AG09319 (cell line): ENCODE measurements around the gene TNFRSF18.
A peak's percentile ranks its signal among the peaks of the same experiment; 100 is the strongest.

Experiments used
- DNase-seq: peaks from one replicate; pipeline ENCODE4 v3.0.0-alpha.2; 2010; ENCODE audit warnings: low read depth; ENCODE audit errors: extremely low read depth
- CTCF ChIP-seq: IDR thresholded peaks from 2 replicates; pipeline ENCODE4 v1.5.1; 2011; ENCODE audit warnings: low read depth, mild to moderate bottlenecking, inconsistent platforms, low read length, moderate library complexity

TNFRSF18 gene

DNA sequence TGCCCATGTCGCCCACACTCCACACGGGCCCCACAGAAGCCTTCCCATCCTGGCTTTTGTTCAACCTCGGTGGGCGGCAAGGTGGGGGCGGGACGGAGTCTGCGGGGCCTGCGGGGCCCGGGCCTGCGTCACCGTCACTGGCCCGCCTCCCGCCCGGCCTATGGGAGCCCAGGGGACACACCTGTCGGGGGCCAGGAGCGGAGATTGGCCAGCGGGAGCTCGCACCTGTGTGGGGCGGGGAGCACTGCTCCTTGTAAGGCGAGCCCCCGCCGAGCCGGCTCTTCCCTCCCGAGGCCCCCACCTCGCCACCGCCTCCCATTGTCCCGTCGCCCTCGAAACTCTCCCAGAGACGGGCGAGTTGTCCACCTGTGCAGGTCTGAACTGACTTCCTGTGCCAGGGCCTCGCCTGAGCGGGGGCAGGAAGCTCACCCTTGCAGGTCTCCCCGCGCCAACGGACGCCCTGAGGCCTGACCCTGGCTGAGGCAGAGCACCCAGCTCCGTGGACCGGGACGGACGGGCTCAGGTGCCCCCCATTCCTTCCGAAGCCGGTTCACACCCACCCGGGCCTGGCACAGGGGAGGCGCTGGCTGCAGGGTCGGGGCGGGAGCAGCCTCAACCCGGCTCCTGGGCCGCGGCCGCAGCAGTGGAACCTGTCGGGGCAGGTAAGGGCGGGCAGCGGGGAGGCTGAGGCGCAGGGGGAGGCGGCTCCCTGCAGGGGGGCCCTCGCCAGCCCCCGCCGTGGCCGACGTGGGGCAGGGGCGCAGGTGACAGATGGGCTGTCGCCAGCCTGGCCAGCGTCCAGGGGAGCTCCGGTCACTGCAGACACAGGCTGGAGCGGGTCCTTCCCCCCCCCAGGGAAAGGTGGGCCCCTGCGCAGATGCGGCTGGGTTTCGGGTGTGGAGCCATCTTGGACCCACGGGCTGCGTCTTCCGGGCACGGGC is 43.5 kb downstream of the TNFRSF18 start:
- no peak for DNase-seq
- no peak for TF ChIP-seq CTCF

DNA sequence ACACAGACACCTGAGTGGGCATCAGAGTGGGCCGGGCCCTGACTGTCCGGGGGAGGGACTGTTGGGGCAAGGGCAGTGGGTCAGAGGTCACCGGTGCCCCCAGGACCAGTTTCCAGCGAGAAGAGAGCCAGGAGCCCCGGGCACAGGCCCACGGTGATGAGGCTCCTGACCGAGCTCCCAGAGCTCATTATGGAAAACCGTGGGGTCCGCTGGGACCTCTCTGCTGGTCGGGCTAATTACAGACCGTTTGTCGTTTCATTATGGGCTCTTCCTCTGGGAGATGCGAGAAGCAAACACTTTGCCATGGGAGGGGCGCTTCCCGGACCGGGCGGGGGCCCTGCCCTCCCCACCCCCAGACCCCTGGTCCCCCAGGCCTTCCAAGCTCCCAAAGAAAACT is 44.7 kb downstream of the TNFRSF18 start:
- no peak for DNase-seq
- no peak for TF ChIP-seq CTCF

DNA sequence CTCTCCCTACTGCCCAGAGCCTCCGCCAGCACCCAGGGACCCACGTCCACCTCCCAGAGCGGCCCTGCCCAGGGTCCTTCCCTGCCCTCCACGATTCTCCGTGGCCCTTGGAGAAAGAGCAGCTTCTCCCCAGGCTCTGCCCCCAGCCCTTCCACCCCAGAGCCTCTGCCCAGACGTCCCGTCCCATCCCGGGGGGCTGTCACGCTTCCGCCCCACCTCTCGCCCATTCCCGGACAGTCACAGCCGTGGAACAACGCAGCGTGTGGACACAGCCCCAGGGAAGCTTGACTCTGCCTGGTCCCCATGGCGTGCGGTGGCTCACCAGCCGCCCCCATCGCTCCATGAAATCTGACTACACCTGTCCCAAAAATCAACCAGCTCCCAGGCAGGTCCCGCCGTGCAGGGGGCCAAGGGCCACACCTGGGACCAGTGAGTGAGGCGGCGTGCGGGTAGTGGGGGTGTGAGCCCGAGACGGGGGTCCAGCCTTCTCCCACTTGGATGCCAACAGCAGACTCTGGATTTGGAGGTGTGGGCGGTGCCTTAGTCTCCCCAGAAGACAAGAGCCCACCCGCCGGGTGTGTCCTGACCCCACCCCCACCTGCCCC is 45.2 kb downstream of the TNFRSF18 start:
- TF ChIP-seq CTCF, result no peak
- no peak for DNase-seq

GRCh38 chr1:1160281-1160930 is 46.0 kb downstream of the TNFRSF18 start:
- no peak for TF ChIP-seq CTCF
- DNase-seq, result no peak

- TF ChIP-seq CTCF, result no peak
- no peak for DNase-seq
Observed at GRCh38 chr1:1157914-1158710, 48.3 kb downstream of the TNFRSF18 start.

DNA sequence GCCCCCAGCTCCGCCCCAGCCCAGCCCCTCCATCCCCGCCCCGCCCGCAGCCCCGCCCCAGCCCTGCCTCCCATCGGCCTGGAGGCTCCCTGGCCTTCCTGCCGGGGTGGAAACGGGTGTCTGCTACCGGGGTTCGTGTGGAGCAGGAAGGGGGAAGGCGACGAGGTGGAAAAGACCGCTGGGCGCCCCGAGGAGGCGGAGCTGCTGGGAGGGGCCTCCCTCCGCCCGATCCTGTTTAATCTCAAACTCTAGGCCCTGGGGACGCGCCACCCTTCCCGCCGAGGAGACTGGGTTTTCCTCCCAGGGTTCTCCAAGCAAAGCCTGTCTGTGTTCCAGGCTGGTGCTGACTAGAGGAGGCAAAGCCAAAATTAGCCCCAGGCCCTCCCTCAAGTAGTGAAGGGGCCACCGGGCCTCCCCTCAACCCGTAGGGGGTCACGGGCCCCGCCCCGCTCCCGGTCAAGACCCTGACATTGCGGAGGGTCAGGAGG is 48.9 kb downstream of the TNFRSF18 start:
- DNase-seq, result peak; percentile 60
- TF ChIP-seq CTCF, result no peak
